ENCODE results near the gene PPP1R12A.

GRCh38 chr12:79848339-79848738 is 86.6 kb downstream of the PPP1R12A start:
- TF ChIP-seq YY1 (IDR thresholded peaks at IDR 0.05; ENCODE audit: insufficient read depth, insufficient read length) = no peak
- TF ChIP-seq ZNF274 (IDR thresholded peaks at IDR 0.05; ENCODE audit: low read depth, low read length) = no peak

Data from NT2/D1 (cell line).